ENCODE data around the gene ALDOB. TPM values are rescaled to one million over a fixed set of nuclear protein-coding genes. Genes with fewer than 3 reads are reported as not detected.

Gene ALDOB
- total RNA-seq, 2 experiments from 2014 or later, result not detected

DNA sequence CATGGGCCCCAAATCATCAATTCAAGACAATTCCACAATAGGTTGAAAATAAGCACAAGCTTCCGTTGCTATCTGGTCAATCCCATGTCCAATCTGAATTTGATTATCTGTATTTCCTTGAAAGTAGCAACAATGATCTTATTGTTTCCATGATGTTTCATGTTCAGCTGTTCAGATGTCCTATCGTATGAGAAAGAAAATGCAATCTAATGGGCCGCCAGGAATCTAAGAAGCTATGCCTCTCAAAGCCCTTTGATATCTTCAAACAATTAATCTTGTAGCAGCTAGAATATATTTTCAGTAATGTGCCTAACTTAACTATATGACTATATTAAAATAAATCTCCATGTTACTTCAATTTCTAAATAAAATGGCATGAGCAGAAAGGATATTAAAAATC, 32.1 kb upstream of the ALDOB start:
- ATAC-seq, result no peak
- ChIA-PET CTCF (interaction anchor here (1.4 to 1.9 kb wide), 2 partner anchors 9 to 65 kb away, joined by 4 to 8 read pairs; partner anchors contain the start of gene RNF20), POLR2A (interaction anchor here (1.2 to 1.4 kb wide), 2 partner anchors 9 to 23 kb away, joined by 3 to 4 read pairs; no protein-coding TSS in a partner anchor)
- Mint-ChIP-seq H3K9me3 (no peaks in the 10 kb centered on the region), H3K27ac (no peak overlapping the region), H3K36me3 (ENCODE audit: low read depth) (no peaks in the 10 kb centered on the region), H3K27me3 (peaks cover 37% of the 10 kb centered on the region), H3K4me3 (no peak overlapping the region), H3K4me1 (ENCODE audit: low read depth) (no peaks in the 10 kb centered on the region)
- intact Hi-C loops (cut with micrococcal nuclease), result no loop called here
- DNase-seq, result no peak
- TF ChIP-seq, protein P1, sequence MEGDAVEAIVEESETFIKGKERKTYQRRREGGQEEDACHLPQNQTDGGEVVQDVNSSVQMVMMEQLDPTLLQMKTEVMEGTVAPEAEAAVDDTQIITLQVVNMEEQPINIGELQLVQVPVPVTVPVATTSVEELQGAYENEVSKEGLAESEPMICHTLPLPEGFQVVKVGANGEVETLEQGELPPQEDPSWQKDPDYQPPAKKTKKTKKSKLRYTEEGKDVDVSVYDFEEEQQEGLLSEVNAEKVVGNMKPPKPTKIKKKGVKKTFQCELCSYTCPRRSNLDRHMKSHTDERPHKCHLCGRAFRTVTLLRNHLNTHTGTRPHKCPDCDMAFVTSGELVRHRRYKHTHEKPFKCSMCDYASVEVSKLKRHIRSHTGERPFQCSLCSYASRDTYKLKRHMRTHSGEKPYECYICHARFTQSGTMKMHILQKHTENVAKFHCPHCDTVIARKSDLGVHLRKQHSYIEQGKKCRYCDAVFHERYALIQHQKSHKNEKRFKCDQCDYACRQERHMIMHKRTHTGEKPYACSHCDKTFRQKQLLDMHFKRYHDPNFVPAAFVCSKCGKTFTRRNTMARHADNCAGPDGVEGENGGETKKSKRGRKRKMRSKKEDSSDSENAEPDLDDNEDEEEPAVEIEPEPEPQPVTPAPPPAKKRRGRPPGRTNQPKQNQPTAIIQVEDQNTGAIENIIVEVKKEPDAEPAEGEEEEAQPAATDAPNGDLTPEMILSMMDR (IDR thresholded peaks at IDR 0.05), result no peak

DNA sequence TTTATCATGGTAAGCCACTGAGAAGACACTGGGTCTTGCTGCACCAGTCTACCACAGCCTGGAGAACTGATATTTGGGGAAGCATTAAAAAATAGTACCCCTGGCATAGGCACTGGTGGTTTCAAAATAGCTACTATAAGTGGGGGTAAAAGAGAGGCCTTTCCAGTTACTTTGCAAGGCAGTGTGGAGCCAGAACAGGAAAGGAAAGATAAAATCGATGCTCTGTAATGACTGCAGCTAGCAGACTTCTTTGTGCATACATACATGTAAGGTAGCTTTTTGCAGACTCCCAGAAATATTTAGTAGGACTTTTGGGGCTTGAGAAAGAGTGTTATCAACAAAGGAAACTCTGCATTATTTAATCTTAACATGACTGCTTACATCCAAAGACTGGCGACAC, 31.3 kb upstream of the ALDOB start:
- Mint-ChIP-seq H3K36me3 (ENCODE audit: low read depth) (no peaks in the 10 kb centered on the region), H3K4me3 (no peak overlapping the region), H3K27me3 (peaks cover 31% of the 10 kb centered on the region), H3K27ac (no peak overlapping the region), H3K4me1 (ENCODE audit: low read depth) (no peaks in the 10 kb centered on the region), H3K9me3 (no peaks in the 10 kb centered on the region)
- intact Hi-C loops (cut with micrococcal nuclease), result no loop called here
- ATAC-seq (no peak), DNase-seq (no peak)
- POLR2A ChIA-PET, result no interaction called here
- TF ChIP-seq, protein P1 (IDR thresholded peaks at IDR 0.05), result no peak
- CTCF ChIA-PET, result interaction anchor here (0.9 to 1.9 kb wide), 4 partner anchors 8 to 66 kb away, joined by 3 to 8 read pairs (median 4); partner anchors contain the start of gene RNF20

DNA sequence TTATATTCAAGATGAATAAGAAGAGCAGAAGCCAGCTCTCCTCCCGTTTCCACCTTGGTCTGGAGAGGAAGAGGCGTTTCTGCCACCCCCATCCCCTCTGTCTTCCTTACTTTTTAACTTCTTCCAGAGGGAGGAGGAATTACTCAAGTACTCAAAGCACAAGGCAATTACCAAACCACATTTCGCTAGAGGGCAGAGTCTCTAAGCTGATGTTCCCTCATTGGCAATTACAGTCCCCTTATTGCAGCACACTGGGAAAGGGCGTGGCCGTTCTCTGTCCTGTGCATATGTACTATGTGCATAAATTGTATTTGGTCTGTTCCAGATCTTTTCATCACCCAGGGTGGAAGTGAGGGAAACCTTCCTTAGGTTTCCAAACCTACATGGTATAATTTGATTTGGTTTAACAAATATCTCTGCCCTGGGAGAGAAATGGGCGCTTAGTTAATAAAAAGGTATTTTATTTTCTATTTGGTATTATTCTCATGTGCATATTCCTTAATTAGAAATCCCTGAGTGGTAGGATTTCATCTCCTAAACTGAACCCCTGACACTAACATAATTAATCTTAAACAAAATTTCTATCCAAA, 29.8 kb upstream of the ALDOB start:
- H3K4me3 Mint-ChIP-seq, result no peak overlapping the region
- no peaks in the 10 kb centered on the region for H3K36me3 Mint-ChIP-seq (ENCODE audit: low read depth)
- intact Hi-C loops (cut with micrococcal nuclease), result no loop called here
- TF ChIP-seq, protein P1 (IDR thresholded peaks at IDR 0.05), result no peak
- DNase-seq, result peak; percentile 16
- no peak overlapping the region for H3K27ac Mint-ChIP-seq
- POLR2A ChIA-PET, result no interaction called here
- peaks cover 32% of the 10 kb centered on the region for H3K27me3 Mint-ChIP-seq
- CTCF ChIA-PET, result interaction anchor here (0.9 to 1.5 kb wide), 4 partner anchors 11 to 68 kb away, joined by 3 to 4 read pairs (median 3); partner anchors contain the start of gene RNF20
- no peaks in the 10 kb centered on the region for H3K9me3 Mint-ChIP-seq
- peak; percentile 58 for ATAC-seq
- H3K4me1 Mint-ChIP-seq (ENCODE audit: low read depth), result no peaks in the 10 kb centered on the region

DNA sequence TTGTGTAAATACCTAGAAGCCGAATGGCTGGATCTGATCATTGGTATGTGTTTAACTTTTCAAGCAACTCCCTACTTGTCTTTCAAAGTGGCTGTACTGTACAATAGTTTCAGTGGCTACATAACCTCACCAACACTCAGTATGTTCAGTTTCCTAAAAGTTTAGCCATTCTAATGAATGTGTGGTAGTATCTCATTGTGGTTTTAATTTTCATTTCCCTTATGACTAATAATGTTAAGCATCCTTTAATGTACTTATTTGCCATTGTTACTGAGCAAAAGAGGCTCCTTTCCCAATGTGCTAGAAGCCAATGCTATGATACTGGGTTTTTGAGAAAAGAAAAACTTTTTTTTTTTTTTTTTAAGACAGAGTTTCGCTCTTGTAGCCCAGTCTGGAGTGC, 27.8 kb upstream of the ALDOB start:
- ATAC-seq (no peak), DNase-seq (no peak)
- ChIA-PET POLR2A (no interaction called here), CTCF (interaction anchor here (1.1 to 1.6 kb wide), 2 partner anchors 14 to 66 kb away, joined by 3 to 6 read pairs; no protein-coding TSS in a partner anchor)
- TF ChIP-seq, protein P1 (IDR thresholded peaks at IDR 0.05), result no peak
- H3K27me3 Mint-ChIP-seq, result peaks cover 29% of the 10 kb centered on the region
- H3K4me1 Mint-ChIP-seq (ENCODE audit: low read depth), result no peaks in the 10 kb centered on the region
- no peak overlapping the region for H3K27ac Mint-ChIP-seq
- no peak overlapping the region for H3K4me3 Mint-ChIP-seq
- H3K36me3 Mint-ChIP-seq (ENCODE audit: low read depth), result no peaks in the 10 kb centered on the region
- intact Hi-C loops (cut with micrococcal nuclease), result no loop called here
- H3K9me3 Mint-ChIP-seq, result no peaks in the 10 kb centered on the region

DNA sequence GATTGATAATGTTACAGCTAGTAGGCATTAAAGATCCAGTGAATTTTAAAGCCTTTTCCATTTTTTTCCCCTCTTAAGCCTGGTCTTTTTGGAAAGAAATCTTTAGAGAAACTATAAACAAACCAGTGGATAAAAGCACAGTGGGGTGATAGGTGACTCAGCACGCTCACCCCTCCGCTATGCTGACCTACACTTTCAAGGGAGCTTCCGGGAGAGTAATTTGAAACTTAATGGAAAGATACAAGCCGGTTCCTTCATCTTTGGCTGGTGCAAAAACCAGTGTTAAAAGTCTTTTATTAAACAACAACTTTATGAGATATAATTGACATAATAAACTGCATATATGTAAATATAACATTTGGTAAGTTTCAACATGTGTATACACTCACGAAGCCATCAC, 27.0 kb upstream of the ALDOB start:
- TF ChIP-seq, protein P1 (IDR thresholded peaks at IDR 0.05), result no peak
- H3K27me3 Mint-ChIP-seq, result peaks cover 28% of the 10 kb centered on the region
- H3K27ac Mint-ChIP-seq, result no peak overlapping the region
- H3K36me3 Mint-ChIP-seq (ENCODE audit: low read depth), result no peaks in the 10 kb centered on the region
- ChIA-PET POLR2A (no interaction called here), CTCF (interaction anchor here (1.1 to 5.0 kb wide), 3 partner anchors 13 to 67 kb away, joined by 3 to 49 read pairs (median 6); no protein-coding TSS in a partner anchor)
- ATAC-seq, result no peak
- intact Hi-C loops (cut with micrococcal nuclease), result no loop called here
- DNase-seq, result no peak
- H3K9me3 Mint-ChIP-seq, result no peaks in the 10 kb centered on the region
- H3K4me3 Mint-ChIP-seq, result no peak overlapping the region
- H3K4me1 Mint-ChIP-seq (ENCODE audit: low read depth), result no peaks in the 10 kb centered on the region

All from activated CD8-positive, alpha-beta T cell treated with anti-CD3 and anti-CD28 coated beads for 36 hours (primary cell).